Tongue (tissue), 2 donors: ENCODE measurements around the gene BBLN. TPM values are rescaled to one million over a fixed set of nuclear protein-coding genes. Genes with fewer than 3 reads are reported as not detected.
A peak's percentile ranks its signal among the peaks of the same experiment; 100 is the strongest.

Experiments used
- DNase-seq: peaks from one replicate; pipeline ENCODE4 v3.0.0-alpha.2; 2015
- total RNA-seq: library from RNA; depleted of rRNA; stranded (reverse); fragments of >200 nt; gene quantifications from one replicate; pipeline ENCODE4 v1.2.3, GENCODE V29; 2014

BBLN gene
- total RNA-seq, 1 donor from 2014 or later, result 34.5 TPM

DNA sequence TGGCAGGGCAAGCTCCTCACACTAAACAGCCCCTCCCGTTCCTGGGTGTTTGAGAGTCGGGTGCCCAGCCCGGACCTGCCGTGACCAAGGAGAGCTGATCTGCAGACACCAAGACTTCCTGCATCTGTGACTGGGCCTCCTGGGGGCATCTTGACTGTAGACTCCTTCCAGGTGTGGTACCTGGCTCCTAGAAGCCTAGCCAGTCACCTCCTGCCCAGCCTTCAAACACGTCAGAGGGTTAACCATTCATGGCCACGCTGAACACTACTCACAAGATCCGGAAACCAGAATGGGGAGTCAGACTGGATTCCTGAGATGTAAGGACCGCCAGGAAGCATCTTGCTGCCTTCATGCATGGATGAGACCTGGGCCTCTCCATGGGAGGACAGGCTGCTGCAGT lies 14.5 kb upstream of the BBLN start:
- peak; percentile 70 for DNase-seq

DNA sequence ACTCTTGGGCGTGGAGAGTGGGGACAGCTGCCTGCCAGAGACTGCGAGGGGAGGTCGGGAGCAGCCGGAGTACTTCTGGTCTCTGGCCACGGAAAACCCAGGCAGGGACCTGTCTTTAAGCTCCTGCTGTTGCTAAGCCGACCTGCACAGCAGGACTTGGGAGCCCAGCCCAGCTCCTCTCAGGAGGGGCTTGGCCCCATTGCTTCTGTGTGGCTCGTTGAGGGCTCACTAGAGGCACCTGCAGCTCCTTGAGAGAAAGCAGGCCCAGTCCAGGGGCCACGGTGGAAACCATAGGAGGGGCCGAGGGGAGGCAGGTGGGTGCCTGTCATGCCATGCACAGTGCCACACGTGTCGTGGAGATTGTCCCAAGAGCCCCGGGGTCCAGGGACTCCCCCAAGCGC lies 14.1 kb upstream of the BBLN start:
- DNase-seq, result no peak

DNA sequence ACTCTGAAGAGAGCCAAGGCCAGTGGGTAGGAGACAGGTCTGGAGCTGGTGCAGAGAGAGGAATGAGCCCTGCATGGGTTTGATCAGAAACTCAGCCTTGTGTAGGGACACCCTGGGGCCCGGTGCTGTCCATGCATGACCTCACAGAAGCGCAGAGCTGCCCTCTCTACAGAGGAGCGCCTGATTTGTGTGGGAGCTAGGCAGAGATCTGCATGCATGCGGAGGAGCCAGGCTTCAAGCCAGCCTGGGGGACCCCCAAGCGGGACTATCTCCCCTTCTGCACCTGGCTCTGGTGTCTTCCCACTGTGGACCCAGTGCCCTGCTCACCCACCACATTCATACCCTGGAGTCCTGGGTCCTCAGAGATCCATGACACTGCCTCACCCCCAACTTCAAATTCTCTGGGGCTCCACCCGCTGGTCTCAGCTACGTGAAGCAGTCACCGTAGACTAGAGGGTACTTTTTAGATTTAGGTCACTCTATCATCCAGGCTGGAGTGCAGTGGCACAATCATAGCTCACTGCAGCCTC lies 13.4 kb upstream of the BBLN start:
- no peak for DNase-seq

- DNase-seq, result no peak
Observed at GRCh38 chr9:128148509-128149000, 11.5 kb upstream of the BBLN start.

- no peak for DNase-seq
Observed at GRCh38 chr9:128149001-128149701, 10.9 kb upstream of the BBLN start, which contains the start of gene LCN2. TSS of gene LCN2 (plus strand) at chr9:128149453. CDS start at chr9:128149526, 73 bp downstream.

- no peak for DNase-seq
Observed at GRCh38 chr9:128149951-128150593, 10.0 kb upstream of the BBLN start.

DNA sequence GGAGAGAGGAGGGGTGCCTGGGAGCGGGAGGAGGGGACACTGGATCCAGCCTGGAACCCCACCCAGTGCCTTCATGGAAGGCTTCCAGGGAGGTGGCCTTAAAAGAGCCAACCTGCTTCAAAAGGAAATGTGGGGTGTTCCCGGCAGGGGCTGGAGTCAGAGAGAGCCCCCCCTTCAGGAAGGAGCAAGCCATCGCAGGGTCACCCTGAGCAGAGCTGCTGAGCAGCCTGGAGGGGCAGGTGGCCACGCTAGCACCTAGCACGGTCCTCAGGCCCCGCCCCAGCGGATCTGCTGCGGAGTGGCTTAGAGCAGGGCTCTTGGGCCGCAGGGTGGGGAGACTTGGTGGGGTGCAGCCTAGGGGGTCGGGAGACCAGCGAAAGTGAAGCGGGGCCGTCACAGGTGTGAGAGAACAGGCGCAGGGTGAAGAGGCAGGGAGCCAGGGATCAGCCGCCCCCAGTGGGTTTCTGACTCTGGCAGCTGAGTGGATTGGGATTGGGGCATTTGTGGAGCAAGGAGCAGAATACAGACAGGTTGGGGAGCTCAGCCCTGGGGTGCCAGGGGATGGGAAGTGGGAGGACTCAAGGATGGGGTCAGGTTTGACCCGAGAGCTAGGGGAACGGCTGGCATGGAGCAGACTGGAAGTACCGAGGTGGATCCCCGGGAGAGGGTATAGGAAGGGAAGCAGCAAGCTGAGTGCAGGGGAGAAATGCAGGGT lies 9.3 kb upstream of the BBLN start:
- DNase-seq, result no peak

DNA sequence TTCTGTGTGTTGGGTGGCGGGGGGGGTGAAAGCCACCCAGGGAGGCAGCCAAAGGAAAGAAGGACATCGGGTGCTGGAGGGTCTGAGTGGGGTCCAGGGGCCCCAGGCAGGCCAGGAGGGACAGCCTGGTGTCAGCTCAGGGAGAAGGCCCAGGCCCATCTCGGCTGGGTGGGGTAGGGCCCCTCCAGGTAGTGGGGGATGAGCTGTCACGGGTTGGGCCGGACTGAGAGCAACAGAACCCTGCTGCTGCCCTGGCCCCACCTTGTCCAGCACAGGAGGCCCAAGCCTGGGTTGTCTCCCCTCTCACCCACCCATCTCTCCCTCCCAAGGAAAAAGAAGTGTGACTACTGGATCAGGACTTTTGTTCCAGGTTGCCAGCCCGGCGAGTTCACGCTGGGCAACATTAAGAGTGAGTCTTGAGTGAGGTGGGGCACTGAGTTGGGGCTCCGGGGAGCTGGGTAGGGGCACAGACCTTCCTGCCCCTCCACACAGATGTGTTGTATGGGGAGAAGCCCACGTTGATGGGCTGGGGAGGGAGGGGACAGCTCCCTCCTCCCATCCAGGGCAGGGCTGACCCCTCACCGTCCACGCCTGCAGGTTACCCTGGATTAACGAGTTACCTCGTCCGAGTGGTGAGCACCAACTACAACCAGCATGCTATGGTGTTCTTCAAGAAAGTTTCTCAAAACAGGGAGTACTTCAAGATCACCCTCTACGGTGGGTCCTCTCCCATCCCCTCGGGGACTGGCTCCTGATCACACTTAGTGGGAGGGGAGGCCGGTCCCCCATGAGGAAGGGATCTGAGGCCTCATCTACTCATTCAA lies 8.5 kb upstream of the BBLN start:
- no peak for DNase-seq

GRCh38 chr9:128152133-128153059 lies 7.7 kb upstream of the BBLN start:
- DNase-seq, result no peak

DNA sequence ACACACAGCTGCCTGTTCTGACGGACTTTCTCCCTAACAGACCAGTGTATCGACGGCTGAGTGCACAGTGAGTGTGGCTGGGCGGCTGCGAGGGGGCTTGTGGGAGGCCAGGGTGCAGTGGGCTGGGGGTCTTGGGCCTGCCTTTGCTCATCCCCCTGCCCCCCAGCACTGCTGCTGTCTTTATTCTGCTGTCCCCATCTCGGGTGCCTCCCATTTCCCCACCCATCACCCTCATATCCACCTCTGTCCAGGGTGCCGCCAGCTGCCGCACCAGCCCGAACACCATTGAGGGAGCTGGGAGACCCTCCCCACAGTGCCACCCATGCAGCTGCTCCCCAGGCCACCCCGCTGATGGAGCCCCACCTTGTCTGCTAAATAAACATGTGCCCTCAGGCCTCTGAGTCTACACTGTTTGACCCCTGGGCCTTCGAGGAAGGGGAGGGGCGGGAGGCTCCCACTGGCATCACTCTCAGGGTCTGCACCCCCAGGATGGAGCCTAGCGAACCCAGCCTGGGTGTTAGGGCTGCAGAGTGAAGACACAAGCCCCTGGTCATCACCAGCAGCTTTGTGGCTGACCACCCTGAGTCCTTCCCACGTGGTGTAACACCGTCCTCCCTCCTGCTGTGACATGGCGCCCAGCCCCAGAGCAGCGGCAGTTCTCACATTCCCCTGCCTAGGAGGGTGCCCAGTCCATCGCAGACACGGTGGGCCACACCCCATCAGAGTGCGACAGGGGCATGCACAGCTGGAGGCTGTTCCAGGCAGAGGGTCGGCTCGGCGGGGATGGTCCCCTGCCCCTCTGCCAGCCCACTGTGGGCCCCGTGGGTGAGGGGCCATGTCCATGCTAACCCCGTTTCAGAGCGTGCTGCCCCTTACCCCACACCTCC lies 6.8 kb upstream of the BBLN start:
- DNase-seq, result no peak

DNA sequence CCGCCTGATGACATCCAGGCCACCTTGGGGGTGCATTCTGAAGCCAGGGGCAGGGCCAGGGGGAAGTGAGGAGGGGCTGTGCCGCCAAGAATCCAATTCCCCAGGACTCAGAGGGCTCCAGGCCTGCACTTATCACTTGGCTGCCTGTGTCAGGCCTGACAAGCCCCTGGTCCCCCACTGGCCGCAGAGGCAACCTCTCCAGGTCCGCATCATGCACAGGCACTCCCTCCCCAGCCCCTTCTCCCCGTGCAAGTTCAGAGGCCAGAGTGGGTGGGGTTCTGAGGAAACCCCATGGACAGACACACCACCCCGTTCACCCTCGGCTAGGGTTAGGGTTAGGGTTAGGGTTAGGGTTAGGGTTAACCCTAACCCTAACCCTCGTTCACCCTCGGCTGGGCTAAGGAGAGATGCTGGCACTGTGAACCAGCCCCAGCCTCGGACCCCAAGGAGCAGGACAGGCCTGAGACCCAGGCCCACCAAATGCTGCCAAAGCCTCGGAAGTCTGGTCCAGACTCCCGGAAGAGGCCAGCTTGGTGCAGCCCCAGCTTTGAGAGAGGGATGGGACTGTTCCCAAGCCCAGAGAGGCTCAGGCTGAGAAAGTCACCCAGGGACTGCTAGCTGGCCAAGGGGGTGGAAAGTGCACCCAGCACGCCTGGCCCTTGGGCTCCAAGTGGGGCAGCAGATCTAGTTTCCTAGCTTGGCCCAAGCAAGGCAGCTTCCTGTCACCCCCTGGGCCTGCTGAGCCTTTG lies 5.9 kb upstream of the BBLN start:
- no peak for DNase-seq

- no peak for DNase-seq
Observed at GRCh38 chr9:128155736-128156500, 4.1 kb upstream of the BBLN start.

DNA sequence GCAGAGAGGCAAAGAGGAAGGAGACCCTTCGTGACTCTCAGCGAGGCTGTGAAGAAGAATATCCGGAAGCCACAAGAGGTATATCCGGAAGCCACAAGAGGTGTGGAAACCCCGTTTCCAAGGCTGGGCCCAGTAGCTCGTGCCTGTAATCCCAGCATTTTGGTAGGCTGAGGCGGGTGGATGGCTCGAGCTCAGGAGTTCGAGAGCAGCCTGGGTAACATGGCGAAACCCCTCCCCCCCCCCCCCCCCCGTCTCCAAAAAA lies 612 bp upstream of the BBLN start:
- no peak for DNase-seq

GRCh38 chr9:128160603-128160987 lies 530 bp downstream of the BBLN start:
- DNase-seq, result peak; percentile 17

- DNase-seq, result no peak
Observed at GRCh38 chr9:128161215-128161902, 1.3 kb downstream of the BBLN start.

DNA sequence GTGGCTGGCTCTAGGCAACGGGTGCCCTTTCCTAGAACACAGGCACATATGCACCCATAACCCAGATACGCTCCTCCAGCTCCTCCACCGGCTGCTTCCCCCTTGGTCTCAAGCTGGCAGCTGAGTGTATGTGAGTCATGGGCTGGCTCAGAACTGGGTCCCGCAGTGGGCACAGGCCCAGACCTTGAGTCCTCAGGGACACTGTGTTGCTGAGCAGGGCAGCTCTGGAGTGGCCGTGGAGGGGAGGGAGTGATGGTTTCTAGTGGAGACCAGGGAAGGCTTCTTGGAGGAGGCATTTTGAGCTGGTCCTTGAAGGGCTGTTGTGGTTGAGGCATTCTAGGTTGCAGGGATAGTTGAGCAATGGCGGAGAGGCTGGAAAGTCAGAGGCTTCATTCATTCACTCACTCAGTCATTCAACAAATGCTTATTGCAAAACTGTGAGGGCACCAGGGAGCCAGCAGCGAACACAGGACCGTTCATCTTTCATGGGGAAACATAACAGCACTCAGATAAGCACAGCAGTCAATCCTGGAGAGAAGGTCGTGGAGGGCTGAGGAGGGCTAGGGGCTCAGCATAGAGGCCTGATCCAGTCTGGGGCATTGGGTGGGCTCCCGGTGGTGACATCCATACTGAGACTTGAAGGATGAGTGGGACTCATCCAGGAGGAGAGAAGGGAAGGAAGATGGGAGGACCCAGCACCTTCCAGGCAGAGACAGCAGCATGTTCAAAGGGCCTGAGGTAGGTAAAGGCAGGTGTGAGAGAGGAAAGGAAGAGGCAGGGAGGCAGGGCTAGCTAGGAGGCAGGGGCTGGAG lies 2.4 kb downstream of the BBLN start:
- DNase-seq, result no peak

DNA sequence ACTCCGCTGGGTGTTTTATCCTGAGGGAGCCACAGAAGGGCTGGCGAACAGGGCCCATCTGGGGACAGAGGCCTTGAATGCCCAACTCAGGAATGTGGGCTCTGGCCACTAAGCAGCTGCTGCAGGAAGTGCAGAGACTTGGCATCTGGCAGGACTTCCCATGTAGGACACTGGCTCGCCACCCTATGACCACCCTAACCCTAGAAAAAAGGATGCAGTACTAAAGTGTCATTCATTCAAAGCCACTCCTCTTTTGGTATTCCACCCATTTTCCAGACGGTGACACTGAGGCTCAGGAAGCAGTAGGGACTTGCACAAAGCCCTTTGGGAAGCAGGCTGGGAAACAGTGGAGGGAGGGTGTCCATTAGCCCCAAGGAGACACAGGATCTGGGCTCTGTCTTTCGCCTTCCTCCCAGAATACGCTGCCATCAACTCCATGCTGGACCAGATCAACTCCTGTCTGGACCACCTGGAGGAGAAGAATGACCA lies 3.0 kb downstream of the BBLN start:
- DNase-seq, result no peak
